ENCODE results near the gene SERPINH1. TPM values are rescaled to one million over a fixed set of nuclear protein-coding genes. Genes with fewer than 3 reads are reported as not detected.

Gene SERPINH1
- total RNA-seq, 1 donor from 2014 or later = 458 TPM

- DNase-seq (ENCODE audit: low read depth) = peak; percentile 33
Measured at GRCh38 chr11:75532200-75533048, 29.6 kb upstream of the SERPINH1 start.

DNA sequence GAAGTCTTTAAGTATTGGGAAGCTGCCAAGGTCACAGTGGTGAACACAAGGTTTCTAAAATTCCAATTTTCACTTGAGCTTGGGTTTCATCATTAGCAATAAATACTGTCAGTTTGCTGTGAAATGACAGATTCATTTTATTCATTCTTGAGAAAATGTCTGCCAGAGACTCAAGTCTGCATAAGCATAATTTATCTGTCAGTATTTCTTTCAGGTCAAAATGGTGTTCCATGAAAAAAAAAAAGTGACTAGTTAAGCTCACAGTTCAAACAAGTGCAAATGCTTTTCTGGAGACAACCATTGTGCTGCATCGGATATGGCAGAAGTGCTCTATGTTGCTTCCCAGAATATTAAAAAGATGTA, 28.2 kb upstream of the SERPINH1 start:
- DNase-seq (ENCODE audit: low read depth) = no peak

DNA sequence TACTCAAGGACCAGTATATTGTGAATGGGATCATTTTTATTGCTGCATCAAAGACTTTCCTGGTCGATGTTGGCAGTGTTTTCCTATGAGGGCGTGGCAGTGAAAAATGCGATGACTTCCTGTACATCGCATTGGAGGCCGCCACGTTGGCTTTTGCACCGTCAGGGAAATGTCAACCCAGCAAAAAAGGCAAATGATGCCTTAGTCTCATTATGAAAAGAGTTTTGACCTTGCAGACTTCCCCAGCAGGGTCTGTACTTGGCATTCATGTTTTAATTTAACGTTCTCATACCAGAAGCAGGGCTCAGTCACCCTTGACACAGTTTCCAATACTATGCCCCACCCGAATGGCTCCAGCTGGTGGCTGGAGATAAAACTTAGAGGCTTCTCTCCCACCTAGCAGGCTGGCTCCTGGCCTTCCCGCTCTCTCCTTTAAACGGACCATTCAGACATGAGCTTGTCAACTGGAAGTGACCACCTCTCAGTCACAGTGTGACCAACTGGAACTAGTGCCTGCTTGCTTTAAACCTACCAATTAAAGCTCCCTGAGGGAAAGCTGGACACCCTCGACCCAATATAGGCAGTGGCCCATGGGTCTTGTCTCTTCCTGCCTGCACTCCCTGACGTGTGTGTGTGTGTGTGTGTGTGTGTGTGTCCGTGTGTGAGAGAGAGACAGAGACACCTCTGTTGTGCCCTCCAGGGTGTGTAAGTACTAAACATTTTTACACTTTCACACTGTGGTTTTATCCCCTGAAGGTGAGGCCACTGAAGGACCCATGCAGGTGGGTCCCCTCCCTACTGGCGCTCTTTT, 27.6 kb upstream of the SERPINH1 start:
- DNase-seq (ENCODE audit: low read depth) = no peak

DNA sequence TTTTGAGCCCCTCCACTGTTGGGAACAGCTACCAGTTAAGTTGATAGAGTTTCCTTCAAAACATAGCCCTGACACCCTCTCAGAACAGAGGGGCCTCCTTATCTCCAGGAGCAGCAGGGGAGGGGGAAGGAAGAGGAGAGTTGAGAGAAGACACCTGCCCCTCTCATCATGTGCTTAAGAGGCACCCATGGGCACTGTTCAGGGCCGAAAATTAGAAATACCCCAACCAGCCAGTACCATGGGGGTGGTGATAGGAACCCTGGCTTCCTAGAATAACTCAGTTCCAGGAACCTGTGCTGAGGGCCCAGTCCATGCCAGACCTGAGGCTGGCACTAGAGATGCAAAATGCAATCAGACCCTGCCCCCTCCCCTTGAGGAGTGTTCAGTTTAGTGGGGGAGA, 27.0 kb upstream of the SERPINH1 start:
- no peak for DNase-seq (ENCODE audit: low read depth)

DNA sequence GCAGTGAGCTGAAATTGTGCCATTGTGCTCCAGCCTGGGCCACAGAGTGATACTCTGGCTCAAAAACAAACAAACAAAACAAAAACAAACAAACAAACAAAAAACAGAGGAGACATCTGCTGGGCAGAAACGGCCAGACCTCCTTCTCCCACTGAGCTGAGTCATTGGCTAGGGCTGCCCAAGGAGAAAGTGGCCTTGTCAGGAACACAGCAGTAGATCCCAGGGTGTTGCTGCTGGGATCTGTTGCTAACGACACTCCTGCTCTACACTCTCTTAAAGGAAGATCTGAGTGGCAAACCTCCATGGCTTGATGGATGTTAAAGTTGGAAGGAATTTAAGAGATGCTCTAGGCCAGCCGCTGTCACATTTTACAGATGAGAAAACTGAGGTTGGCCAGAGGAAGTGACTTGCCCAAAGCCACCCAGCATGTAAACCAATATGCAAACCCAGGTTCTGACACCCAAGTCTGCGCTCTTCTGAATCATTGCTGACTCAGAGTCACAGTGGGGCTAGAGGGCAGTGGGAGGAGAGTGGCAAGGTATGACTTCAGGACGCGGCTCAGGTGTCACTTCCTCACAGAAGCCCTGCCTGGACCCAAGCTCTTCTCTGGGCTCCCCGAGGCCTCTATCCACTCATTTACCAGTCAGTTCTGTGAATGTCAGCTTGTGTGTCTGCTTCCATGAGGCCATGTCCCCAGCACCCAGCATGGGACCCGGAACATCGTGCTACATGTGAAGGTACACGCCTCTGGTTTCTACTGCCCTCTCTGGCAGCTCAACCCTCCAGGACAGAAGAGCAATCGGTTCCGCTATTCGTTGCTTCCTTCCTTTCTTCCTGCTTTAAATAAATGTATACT, 25.0 kb upstream of the SERPINH1 start:
- peak; percentile 35 for DNase-seq (ENCODE audit: low read depth)

GRCh38 chr11:75537740-75538139, 24.3 kb upstream of the SERPINH1 start:
- DNase-seq (ENCODE audit: low read depth) = no peak

- no peak for DNase-seq (ENCODE audit: low read depth)
Measured at GRCh38 chr11:75538150-75538942, 23.7 kb upstream of the SERPINH1 start.

GRCh38 chr11:75539459-75540334, 22.4 kb upstream of the SERPINH1 start:
- DNase-seq (ENCODE audit: low read depth) = no peak

DNA sequence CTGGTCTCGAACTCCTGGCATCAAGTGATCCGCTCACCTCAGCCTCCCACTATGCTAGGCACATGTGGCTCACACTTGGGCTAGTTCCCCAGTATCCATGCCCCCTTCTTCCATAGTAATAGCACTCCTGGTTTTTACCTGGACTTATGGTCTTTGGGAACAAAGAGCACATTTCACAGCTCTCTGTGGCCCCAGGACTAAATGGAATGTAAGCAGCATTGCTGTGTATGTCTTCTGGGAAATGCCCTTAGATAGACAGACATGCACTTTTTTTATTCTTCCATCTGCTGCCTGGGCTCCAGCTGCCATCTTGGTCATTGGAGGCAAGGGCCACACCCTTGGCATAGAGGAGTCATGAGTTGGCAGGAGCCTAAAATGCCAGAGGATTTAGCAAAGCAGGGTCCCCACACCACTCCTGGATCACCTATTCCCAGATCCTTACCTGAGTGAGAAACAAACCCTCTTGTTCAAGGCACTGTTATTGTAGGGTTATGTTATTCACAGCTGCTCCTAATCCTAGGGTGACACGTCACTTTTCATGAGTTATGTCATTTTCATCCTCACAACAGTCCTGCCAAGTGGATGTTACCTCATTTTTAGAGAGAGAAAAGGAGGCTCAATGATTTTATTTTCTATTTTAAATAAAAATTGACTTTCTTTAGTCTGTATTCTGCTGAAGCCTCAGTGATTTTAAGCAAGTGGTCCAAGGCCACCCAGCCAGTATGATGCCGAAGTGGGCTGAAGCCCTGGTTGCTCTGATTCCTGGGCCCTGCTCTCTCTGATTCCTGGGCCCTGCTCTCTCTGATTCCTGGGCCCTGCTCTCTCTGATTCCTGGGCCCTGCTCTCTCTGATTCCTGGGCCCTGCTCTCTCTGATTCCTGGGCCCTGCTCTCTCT, 20.6 kb upstream of the SERPINH1 start:
- no peak for DNase-seq (ENCODE audit: low read depth)

DNA sequence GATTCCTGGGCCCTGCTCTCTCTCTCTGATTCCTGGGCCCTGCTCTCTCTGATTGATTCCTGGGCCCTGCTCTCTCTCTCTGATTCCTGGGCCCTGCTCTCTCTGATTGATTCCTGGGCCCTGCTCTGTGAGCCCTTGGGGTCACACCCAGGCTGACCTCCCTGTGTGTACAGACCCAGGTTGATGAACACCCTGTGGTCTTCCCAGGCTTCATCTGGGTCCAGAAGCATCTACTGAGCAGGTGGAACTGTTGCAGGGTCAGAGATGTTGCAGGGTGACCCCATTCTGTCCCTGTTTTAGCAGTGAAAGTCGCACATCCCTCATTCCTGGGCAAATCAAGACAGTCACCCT, 20.0 kb upstream of the SERPINH1 start:
- DNase-seq (ENCODE audit: low read depth) = no peak

DNA sequence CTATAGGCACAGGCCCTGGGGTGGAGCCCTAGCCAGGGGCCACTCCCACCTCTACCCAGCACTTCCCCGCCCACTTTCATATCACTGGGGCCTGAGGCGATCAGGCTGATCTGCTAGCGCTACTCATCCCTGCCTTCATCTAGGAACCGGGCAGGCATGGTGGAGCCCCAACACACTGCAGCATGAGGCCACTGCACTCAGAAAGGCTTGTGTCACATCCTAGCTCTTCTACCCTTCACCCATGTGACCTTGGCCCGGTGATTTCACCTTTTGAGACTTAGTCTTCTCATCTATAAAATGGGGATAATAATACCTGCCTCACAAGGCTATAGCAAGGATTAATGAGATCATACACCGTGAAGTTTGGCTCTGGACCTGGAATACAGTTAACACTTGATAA, 18.2 kb upstream of the SERPINH1 start:
- no peak for DNase-seq (ENCODE audit: low read depth)

- no peak for DNase-seq (ENCODE audit: low read depth)
Measured at GRCh38 chr11:75547177-75547576, 14.9 kb upstream of the SERPINH1 start.

GRCh38 chr11:75547617-75548058, 14.4 kb upstream of the SERPINH1 start:
- peak; percentile 40 for DNase-seq (ENCODE audit: low read depth)

GRCh38 chr11:75548595-75549272, 13.3 kb upstream of the SERPINH1 start:
- DNase-seq (ENCODE audit: low read depth) = no peak

GRCh38 chr11:75549370-75549958, 12.6 kb upstream of the SERPINH1 start:
- no peak for DNase-seq (ENCODE audit: low read depth)

GRCh38 chr11:75553182-75553581, 8.9 kb upstream of the SERPINH1 start:
- DNase-seq (ENCODE audit: low read depth) = no peak

- no peak for DNase-seq (ENCODE audit: low read depth)
Measured at GRCh38 chr11:75553889-75554257, 8.2 kb upstream of the SERPINH1 start.

GRCh38 chr11:75554258-75555022, 7.6 kb upstream of the SERPINH1 start:
- no peak for DNase-seq (ENCODE audit: low read depth)

Data from renal cortical epithelial cell (primary cell).